ENCODE results near the gene NSMF.

GRCh38 chr9:137470785-137471184 is 11.7 kb upstream of the NSMF start:
- TF ChIP-seq CTCF (IDR thresholded peaks at IDR 0.05 in 2 of 3, conservative IDR thresholded peaks at IDR 0.05 in 1 of 3; ENCODE audit: control insufficient read depth in 2 of 3, extremely low read depth in 1 of 3, insufficient read depth in 1 of 3, low read depth in 3 of 3, low read length in 3 of 3), result no peak
- TF ChIP-seq EP300 (IDR thresholded peaks at IDR 0.05; ENCODE audit: borderline replicate concordance in 1 of 2, control insufficient read depth in 1 of 2, low read depth in 2 of 2, low read length in 2 of 2), result no peak
- TF ChIP-seq YY1 (IDR thresholded peaks at IDR 0.05; ENCODE audit: low read depth, low read length), result no peak
- no peak for TF ChIP-seq ZNF592 (IDR thresholded peaks at IDR 0.05)
